Upper lobe of right lung (tissue), 1 donor: ENCODE measurements around the gene GALNT18. TPM values are rescaled to one million over a fixed set of nuclear protein-coding genes. Genes with fewer than 3 reads are reported as not detected.

Experiments
- ATAC-seq: fragments of 200-7000 bp; cut with Tn5 transposase; one replicate; pipeline ENCODE4 v1.9.1; 2020; ENCODE audit warnings: mild to moderate bottlenecking, moderate library complexity
- DNase-seq: peaks from one replicate; pipeline ENCODE4 v3.0.0-alpha.2; 2020
- H3K27ac ChIP-seq: fragments of 200-600 bp; one replicate; pipeline ENCODE4 v1.8.0; 2022
- H3K27me3 ChIP-seq: fragments of 200-600 bp; one replicate; pipeline ENCODE4 v1.8.0; 2022; ENCODE audit warnings: mild to moderate bottlenecking
- H3K36me3 ChIP-seq: fragments of 200-600 bp; one replicate; pipeline ENCODE4 v1.8.0; 2022
- H3K4me1 ChIP-seq: fragments of 200-600 bp; one replicate; pipeline ENCODE4 v1.8.0; 2022
- H3K4me3 ChIP-seq: fragments of 200-600 bp; one replicate; pipeline ENCODE4 v1.8.0; 2022; ENCODE audit warnings: mild to moderate bottlenecking
- H3K9me3 ChIP-seq: fragments of 200-600 bp; one replicate; pipeline ENCODE4 v1.8.0; 2022
- CTCF ChIP-seq: fragments of 200-600 bp; IDR thresholded peaks from one replicate; pipeline ENCODE4 v1.8.0; 2022; ENCODE audit warnings: antibody characterized with exemption
- intact Hi-C: fragments of 100-400 bp; cut with DNase I; formaldehyde crosslinking; loops from one replicate; pipeline ENCODE4 v1.11.0; 2022
- total RNA-seq: library from RNA; stranded (reverse); fragmentation: NEBNext Ultra II Directional; extraction: Animal tissue kit (Norgen Biotek cat#: 25700); gene quantifications from one replicate; pipeline ENCODE4 v1.2.1, GENCODE V29; 2021
- donor health status: DM: no; HTN: yes; CAD: no; lungs with severe emphysema.

The GALNT18 gene
- total RNA-seq, 1 donor from 2014 or later, result 55.5 TPM

DNA sequence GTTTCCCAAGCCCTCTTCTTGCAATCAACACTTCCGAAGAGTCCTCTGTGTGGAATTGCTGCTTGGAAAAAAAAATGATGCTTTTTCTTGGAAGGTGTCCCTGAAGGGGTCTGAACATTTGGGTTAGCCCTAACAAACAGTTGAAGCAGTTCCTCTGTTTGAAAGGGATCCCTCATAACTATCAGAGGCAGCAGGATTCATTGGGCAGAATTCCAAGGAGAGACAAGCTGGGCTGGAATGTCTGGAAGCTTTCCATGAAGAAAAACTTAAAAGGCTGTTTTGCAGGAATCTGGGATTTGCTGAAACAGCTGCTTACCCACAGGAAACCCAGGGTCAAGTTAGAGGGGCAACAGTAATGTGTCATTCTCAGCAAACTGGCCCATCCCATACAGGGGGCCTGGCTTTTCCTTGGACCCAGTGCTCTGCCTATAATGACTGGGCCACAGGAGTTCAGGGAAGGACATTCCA lies 271.9 kb downstream of the GALNT18 start:
- Histone ChIP-seq H3K36me3 (no peaks in the 10 kb centered on the region), H3K4me3 (no peak overlapping the region), H3K4me1 (peaks cover 29% of the 10 kb centered on the region), H3K27me3 (no peaks in the 10 kb centered on the region), H3K9me3 (no peaks in the 10 kb centered on the region), H3K27ac (no peak overlapping the region)
- TF ChIP-seq CTCF, result no peak
- intact Hi-C loops, result no loop called here
- peak; percentile 8 for ATAC-seq
- no peak for DNase-seq

- no peak overlapping the region for H3K4me3 ChIP-seq
- ATAC-seq (no peak), DNase-seq (no peak)
- no peaks in the 10 kb centered on the region for H3K9me3 ChIP-seq
- no peak for TF ChIP-seq CTCF
- no peak overlapping the region for H3K27ac ChIP-seq
- H3K27me3 ChIP-seq, result no peaks in the 10 kb centered on the region
- H3K36me3 ChIP-seq, result no peaks in the 10 kb centered on the region
- intact Hi-C loops, result no loop called here
- peaks cover 29% of the 10 kb centered on the region for H3K4me1 ChIP-seq
Observed at GRCh38 chr11:11349106-11349825, 272.5 kb downstream of the GALNT18 start.

GRCh38 chr11:11348303-11348702 lies 273.5 kb downstream of the GALNT18 start:
- no peak overlapping the region for H3K27ac ChIP-seq
- no peak for TF ChIP-seq CTCF
- H3K4me3 ChIP-seq, result no peak overlapping the region
- no peaks in the 10 kb centered on the region for H3K36me3 ChIP-seq
- H3K27me3 ChIP-seq, result no peaks in the 10 kb centered on the region
- DNase-seq (no peak), ATAC-seq (no peak)
- H3K9me3 ChIP-seq, result no peaks in the 10 kb centered on the region
- intact Hi-C loops, result no loop called here
- peaks cover 29% of the 10 kb centered on the region for H3K4me1 ChIP-seq

- intact Hi-C loops, result no loop called here
- no peaks in the 10 kb centered on the region for H3K27me3 ChIP-seq
- H3K27ac ChIP-seq, result no peak overlapping the region
- no peaks in the 10 kb centered on the region for H3K9me3 ChIP-seq
- no peak for TF ChIP-seq CTCF
- no peak overlapping the region for H3K4me3 ChIP-seq
- ATAC-seq, result no peak
- DNase-seq, result no peak
- H3K36me3 ChIP-seq, result no peaks in the 10 kb centered on the region
- peaks cover 29% of the 10 kb centered on the region for H3K4me1 ChIP-seq
Observed at GRCh38 chr11:11347592-11347991, 274.2 kb downstream of the GALNT18 start.

DNA sequence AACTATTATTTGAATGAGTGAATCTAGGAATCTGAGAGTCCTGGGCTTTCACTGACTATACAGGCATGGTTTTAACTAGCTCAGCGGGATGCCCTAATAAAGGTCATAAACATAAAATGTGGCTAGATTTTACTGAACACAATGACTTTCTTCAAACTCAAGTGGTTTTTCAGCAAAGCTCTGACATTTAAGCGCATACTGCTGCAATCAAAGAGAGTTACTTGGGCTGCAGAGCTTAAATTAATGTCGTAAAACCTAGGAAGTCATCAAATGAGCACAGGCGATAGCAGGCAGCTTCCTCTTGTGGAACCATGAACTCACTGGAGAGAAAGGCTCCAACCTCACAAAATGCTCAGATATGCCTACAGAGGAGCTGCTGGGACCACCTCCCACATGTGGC lies 275.5 kb downstream of the GALNT18 start:
- no peak for TF ChIP-seq CTCF
- Histone ChIP-seq H3K27me3 (no peaks in the 10 kb centered on the region), H3K36me3 (no peaks in the 10 kb centered on the region), H3K4me3 (no peak overlapping the region), H3K4me1 (peaks cover 29% of the 10 kb centered on the region), H3K9me3 (no peaks in the 10 kb centered on the region), H3K27ac (no peak overlapping the region)
- intact Hi-C loops, result no loop called here
- DNase-seq, result no peak
- no peak for ATAC-seq

GRCh38 chr11:11345099-11345498 lies 276.7 kb downstream of the GALNT18 start:
- intact Hi-C loops, result no loop called here
- Histone ChIP-seq H3K27ac (no peak overlapping the region), H3K4me3 (no peak overlapping the region), H3K27me3 (no peaks in the 10 kb centered on the region), H3K9me3 (no peaks in the 10 kb centered on the region), H3K36me3 (no peaks in the 10 kb centered on the region), H3K4me1 (peaks cover 18% of the 10 kb centered on the region)
- peak; percentile 87 for ATAC-seq
- DNase-seq, result peak; percentile 80
- no peak for TF ChIP-seq CTCF
